ENCODE measurements around the gene SPIRE1.

DNA sequence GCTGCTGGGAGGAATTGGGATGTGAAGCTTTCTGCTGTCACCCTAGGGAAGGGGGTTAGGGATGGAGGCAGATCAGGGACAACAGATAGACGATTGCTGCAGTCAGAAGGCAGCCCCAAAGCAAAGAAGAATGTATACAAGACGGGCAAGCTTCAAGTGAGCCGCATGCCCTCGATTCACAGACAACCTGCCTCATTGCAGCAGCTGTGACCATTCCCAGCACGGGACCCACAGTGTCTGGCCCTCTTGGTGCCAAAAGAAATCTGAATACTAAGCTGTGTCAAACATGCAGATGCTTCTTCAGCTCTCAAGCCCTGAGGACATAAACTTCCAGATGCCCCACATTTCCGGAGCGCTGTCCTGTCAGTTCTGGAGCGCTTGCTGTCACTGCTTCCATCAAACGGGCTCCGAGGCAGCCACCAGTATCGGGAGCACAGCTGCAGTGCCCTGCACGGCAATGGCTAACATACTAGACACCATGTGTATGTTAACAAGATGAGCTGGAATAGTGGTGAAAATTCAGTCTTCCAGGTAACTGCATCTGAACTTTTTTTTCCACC, 216.4 kb downstream of the SPIRE1 start:
- TF ChIP-seq, protein P1, sequence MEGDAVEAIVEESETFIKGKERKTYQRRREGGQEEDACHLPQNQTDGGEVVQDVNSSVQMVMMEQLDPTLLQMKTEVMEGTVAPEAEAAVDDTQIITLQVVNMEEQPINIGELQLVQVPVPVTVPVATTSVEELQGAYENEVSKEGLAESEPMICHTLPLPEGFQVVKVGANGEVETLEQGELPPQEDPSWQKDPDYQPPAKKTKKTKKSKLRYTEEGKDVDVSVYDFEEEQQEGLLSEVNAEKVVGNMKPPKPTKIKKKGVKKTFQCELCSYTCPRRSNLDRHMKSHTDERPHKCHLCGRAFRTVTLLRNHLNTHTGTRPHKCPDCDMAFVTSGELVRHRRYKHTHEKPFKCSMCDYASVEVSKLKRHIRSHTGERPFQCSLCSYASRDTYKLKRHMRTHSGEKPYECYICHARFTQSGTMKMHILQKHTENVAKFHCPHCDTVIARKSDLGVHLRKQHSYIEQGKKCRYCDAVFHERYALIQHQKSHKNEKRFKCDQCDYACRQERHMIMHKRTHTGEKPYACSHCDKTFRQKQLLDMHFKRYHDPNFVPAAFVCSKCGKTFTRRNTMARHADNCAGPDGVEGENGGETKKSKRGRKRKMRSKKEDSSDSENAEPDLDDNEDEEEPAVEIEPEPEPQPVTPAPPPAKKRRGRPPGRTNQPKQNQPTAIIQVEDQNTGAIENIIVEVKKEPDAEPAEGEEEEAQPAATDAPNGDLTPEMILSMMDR (IDR thresholded peaks at IDR 0.05): no peak
- no peak for TF ChIP-seq EP300 (IDR thresholded peaks at IDR 0.05)
- no peak for TF ChIP-seq POLR2AphosphoS5 (IDR thresholded peaks at IDR 0.05)

Measured in stomach (tissue), 4 donors.